Measurements from ENCODE around the gene SNX4. TPM values are rescaled to one million over a fixed set of nuclear protein-coding genes. Genes with fewer than 3 reads are reported as not detected.
"Not testable (repeated sequence)": the region's sequence is repeated elsewhere in the genome, so short reads cannot be mapped to it uniquely, and the experiment has no call there.

Gene SNX4
- total RNA-seq, 1 donor from 2014 or later: 51.0 TPM

DNA sequence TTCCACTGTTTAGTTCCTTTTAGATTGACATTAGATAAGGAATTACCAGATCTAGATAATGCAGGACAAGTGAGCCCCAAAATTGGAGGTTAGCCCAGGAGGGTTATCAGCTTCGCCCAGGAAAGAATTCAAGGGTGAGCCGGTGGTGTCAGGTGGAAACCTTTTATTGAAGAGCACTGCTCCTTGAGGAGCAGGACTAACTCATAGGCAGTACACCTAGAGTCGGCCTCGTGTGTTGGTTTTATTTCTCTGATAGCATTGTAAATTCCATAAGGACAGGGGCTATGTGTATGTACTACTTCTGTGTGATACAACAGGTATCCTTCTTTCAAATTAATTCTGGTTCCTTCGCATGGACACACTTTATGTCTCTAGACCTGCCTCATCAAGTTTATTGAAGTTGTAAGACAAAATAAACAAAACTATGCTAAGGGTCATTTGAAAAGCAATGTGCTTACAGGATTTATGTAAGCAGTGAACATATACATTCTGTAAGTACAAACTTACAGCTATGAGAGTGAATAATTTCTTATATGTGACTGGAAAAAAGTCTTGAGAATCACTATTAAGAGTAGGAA is 57.2 kb downstream of the SNX4 start:
- no peak for DNase-seq (ENCODE audit: low read depth)

GRCh38 chr3:125461896-125462295 is 58.1 kb downstream of the SNX4 start:
- no peak for DNase-seq (ENCODE audit: low read depth)

DNA sequence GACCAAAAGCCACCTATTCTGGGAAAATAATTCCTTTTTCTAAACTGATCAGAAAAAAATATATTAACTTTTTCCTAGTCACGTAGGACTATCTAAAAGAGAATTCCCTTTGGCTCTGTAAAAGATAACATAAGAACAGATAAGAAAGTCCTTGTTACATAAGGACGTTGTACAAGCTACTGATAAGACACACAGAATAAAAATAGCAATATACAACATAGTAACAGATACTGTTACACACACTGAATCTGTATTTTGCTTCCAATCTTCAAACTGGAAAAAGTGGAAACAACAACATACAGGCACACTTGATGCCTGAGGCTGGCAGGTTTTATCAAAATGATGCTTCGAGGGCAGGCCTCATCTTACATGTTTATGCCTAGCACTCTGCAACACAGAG is 59.8 kb downstream of the SNX4 start:
- no peak for DNase-seq (ENCODE audit: low read depth)

DNA sequence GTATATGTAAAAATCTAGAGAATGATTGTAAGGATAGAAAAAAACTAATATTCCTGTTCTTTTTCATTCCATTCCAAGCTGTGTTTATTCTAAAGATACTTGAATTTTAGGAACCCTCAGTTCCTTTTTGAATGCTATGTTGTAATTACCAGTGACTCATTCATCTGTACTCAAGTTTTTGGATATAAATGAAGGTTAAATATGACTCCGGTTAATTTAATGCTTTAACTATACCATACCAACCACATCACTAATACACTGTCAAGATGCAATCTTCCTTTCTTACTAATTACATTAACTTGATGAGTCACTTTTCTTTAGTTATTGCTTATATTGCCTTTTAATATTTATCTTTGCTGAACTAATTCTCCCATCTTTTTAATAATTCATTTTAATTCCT is 76.1 kb downstream of the SNX4 start:
- no peak for DNase-seq (ENCODE audit: low read depth)

DNA sequence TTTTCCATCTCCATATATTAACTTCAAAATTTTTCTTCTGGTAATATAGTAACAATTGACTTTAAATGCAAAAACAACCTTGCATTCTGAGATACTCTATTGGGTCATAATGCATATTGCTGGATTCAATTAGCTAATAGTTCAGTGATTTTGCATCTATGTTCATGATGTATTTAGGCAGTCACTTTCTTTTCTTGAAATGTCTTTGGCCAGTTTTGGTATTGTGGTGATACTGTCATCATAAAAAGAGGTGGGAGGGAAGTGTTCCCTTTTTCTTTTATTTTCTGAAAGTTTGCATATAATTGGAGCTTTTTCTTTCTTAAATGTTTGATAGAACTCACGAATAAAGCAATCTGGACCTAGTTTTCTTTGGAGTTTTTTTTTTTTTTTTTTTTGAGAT is 77.5 kb downstream of the SNX4 start:
- DNase-seq (ENCODE audit: low read depth): no peak

DNA sequence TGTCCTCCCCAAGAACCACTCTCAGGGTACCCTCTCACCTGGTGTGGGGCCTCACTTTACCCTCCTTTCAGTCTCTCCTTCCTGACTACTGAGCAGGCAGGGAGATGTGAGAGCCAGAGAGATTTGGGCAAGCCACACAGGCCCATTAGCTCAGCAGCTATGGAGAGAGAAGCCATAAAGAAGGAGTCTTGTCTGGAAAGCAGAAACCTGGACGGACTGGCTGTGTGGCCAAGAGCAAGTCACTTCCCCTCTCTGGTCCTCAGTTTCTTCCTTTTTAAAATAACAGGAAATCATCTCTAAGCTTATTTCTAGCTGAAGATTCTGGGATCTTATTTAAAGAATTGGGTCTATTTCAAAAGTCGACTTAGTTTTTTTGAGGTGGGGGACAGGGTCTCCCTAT is 79.0 kb downstream of the SNX4 start:
- DNase-seq (ENCODE audit: low read depth): no peak

DNA sequence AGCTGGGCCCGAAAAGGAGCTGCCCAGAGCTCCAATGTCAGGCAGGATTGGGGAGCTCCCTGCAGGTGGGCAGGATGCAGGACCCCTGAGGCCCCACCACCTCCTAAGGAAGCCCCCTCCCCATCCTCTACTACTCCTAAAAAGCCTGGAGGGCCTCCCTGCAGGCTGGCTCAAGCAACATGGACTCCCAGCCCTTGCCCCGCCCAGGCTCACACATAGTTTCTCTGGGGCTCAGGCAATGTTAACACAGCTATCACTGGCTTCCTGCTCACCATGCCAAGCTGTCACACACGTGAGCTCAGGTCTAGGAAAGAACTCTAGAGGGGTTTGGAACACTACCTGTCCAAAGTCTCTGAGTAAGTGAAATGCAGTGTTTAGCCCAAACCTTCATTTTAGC is 79.4 kb downstream of the SNX4 start:
- DNase-seq (ENCODE audit: low read depth): no peak

DNA sequence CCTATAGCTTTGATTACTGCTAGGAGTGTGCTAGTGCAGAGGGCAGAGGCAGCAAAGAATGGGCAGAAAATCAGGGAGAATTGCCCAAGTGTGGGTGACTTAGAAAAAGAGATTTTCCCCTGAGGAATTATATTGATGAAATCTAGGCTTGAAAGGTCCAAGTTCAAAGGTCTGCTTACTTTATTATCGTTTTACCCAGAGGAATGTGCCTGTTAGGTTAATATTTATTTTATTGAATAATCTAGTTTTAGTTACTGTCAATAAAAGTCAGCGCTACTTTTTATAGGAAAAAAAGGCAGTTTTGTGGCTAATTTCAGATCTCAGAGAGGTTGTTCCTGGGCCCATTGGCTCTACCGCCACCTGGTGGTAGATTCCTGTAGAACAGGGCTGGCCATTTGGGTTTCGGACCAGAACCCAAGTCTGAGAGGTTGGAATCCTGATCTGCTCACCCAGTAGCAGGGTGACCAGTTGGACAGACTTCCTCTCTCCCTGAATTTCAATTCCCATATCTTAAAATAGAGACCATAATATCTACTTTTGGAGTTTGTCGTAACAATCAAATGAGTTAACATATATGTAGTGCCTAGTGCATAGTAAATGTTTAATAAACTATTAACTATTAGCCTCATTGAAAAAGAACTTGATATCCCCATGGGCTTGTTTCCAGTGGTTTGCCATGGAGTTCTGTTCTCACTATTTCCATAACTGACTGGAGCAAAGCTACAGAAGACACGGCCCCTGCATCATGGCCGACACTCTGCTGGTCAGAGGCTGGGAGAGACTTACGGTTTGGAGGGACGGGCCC is 82.2 kb downstream of the SNX4 start:
- peak; percentile 58 for DNase-seq (ENCODE audit: low read depth)

- no peak for DNase-seq (ENCODE audit: low read depth)
These were observed 83.1 kb downstream of the SNX4 start for GRCh38 chr3:125436921-125437320.

DNA sequence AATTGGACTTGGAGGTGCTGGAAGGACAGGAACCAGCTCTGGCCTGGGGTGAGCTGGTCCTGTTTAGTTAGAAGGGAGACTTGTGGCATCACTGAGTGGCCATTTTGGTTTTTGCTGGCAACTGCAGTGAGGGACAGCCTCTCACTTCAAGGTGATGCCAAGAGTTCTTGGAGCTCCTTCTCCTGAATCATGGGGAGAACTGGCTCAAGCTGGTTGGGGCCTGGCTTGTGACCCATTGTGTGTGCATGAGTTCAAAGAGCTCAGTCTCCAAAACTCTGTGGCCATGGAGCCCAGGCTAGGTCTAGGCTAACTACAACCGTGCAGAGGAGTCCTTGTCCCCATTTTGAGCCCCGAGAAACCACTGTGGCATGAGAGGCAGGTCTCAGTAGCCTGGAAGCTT is 84.8 kb downstream of the SNX4 start:
- no peak for DNase-seq (ENCODE audit: low read depth)

DNA sequence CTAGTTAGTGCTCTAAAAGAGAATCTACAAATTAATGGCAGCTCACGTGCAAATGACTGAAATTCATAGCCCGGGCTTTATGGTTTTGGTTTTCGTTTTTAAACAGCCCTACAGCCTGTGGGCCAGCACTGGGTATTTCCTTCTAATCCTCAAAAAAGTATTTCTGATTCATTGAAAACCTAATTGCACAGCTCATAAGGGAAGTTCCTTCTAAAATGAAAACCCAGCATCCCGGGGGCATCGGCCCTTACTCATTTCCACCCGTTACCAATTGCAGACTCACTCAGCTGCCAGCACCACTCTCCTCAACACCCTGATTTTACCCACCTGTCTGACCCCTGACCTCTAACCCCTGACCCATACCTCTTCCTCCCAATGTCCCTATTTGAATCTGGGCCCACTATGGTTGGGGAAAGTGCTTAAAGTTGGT is 85.4 kb downstream of the SNX4 start:
- no peak for DNase-seq (ENCODE audit: low read depth)

DNA sequence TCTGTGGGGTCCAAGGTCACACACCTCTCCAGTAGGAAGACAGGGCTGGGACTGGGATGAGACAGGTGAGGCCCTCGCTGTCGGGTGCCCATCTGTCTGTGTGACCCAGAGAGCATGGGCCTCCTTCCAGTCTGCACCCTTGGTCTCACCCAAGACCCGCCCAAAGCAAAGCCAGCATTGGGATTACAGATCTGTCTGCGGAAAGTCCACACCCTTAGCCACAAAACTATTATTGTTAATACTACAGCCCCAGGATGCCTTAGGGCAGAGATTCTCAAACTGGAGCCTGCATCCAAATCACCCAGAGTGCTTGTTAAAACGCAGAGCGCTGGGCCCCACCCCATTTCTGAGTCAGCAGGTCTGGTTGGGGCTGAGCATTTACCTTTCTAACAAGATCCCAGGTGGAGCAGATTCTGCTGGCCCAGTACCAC is 86.4 kb downstream of the SNX4 start:
- peak; percentile 18 for DNase-seq (ENCODE audit: low read depth)

- DNase-seq (ENCODE audit: low read depth): no peak
These were observed 86.9 kb downstream of the SNX4 start for GRCh38 chr3:125433091-125433534.

GRCh38 chr3:125431912-125432790 is 87.9 kb downstream of the SNX4 start:
- DNase-seq (ENCODE audit: low read depth): peak; percentile 46

GRCh38 chr3:125431391-125431790 is 88.6 kb downstream of the SNX4 start:
- peak; percentile 25 for DNase-seq (ENCODE audit: low read depth)

DNA sequence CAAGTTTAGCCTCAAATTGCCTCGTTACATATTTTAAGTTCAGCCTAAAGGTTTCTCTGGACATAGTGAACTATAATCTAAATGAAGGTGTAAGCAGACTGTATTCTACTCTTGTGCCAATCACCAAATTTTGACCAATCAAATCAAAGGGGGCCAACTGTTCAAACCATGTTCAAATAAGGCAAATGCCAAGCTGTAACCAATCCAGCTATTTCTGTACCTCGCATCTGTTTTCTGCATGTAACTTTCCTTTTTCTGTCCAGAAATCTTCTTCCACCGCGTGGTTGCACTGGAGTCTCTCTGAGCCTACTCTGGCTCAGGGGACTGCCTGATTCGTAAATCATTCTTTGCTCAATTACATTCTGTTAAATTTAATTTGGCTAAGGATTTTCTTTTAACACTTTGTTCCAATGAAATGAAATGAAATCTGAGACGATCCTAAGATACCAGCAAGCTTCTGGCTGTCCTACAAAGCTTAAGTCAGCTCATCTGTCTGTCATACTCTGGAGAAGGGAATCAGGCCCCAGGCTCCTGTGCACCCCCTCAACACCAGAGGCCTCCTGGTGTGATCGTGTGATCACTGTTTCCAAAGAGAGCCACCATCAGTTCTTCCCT is 91.7 kb downstream of the SNX4 start:
- DNase-seq (ENCODE audit: low read depth): peak; percentile 72

GRCh38 chr3:125418306-125418705 is 101.7 kb downstream of the SNX4 start:
- no peak for DNase-seq (ENCODE audit: low read depth)

DNA sequence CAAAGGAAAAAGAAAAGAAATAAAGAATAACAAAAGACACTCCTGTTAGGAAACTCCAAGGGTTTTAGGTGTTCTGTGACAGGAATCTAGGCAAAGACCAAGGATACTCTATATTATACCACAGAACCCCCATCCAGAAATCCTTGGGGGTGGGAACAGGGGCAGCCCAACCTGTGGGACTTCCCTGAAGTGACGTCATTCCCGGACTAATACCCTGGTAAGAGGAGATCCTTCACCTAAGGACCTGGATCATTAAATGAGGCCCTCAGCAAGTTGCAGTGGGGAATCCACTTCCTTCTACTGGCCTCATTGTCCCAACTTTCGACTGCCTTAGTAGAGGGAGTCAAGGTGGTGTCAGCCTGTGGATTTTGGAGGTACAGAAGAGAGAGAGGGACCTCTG is 103.8 kb downstream of the SNX4 start:
- DNase-seq (ENCODE audit: low read depth): no peak

- no peak for DNase-seq (ENCODE audit: low read depth)
These were observed 105.3 kb downstream of the SNX4 start for GRCh38 chr3:125414669-125415068.

DNA sequence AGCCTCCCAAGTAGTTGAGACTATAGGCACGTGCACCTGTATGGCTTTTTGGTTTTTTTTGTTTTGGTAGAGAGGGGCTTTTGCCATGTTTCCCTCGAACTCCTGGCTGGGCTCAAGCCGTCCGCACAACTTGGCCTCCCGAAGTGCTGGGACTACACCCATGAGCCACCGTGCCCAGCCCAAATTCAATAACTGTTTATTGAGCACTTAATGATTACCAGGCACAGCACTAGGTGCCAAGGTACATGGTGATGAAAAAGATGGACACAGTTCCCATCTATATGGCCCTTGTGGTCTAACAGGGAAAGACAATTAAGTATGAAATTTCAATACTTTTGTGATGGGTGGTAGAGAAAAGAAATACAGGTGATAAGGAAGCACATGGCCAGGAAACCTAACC is 109.1 kb downstream of the SNX4 start:
- no peak for DNase-seq (ENCODE audit: low read depth)

DNA sequence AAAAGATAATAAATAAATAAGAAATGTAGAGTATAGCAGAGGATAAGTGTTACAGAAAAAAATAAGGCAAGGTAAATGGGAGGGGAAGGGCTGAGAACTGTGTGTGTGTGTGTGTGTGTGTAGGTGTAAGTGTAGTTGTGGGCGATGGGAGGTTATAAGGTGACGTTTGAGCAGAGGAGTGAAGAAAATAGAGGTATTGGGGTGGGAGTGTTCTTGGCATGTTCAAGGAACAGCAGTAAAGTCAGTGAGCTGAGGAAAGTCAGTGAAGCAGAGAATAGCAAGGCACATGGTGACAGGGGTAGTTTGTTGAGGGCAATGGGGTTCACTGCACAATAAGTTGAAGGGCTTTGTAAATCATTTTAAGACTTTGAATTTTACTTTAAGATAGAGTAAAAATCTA is 113.9 kb downstream of the SNX4 start:
- DNase-seq (ENCODE audit: low read depth): no peak

DNA sequence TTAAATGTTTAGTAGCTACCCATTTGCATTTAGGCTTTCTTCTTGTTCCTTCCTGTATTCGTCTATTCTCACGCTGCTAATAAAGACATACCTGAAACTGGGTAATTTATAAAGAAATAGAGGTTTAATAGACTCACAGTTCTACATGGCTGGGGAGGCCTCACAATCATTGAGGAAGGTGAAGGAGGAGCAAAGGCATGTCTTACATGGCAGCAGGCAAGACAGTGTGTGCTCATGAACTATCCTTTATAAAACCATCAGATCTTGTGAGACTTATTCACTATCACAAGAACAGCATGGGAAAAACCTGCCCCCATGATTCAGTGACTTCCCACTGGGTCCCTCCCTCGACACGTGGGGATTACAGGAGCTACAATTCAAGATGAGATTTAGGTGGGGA is 114.5 kb downstream of the SNX4 start:
- not testable (repeated sequence) for DNase-seq (ENCODE audit: low read depth)

Data from myocyte (in vitro differentiated cells).